Neuronal stem cell (in vitro differentiated cells): ENCODE data around the gene ZNF609.

ENCODE experiments used
- DNase-seq: peaks from one replicate; pipeline ENCODE4 v3.0.0-alpha.2; 2013; ENCODE audit warnings: low spot score
- H2AFZ ChIP-seq: one replicate; pipeline ENCODE4 v1.6.1; 2013; ENCODE audit warnings: mild to moderate bottlenecking, low read length, inconsistent platforms
- H2AK5ac ChIP-seq: 2 replicates; pipeline ENCODE4 v1.6.1; 2013; ENCODE audit warnings: low read depth, mild to moderate bottlenecking, inconsistent platforms, low read length, moderate library complexity, mixed read lengths
- H2BK120ac ChIP-seq: 2 replicates; pipeline ENCODE4 v1.6.1; 2013; ENCODE audit warnings: low read depth, mild to moderate bottlenecking, inconsistent platforms, low read length, moderate library complexity, mixed read lengths
- H2BK12ac ChIP-seq: one replicate; pipeline ENCODE4 v1.6.1; 2013; ENCODE audit warnings: low read length, inconsistent platforms
- H2BK15ac ChIP-seq: 2 replicates; pipeline ENCODE4 v1.6.1; 2013; ENCODE audit warnings: mild to moderate bottlenecking, low read length, inconsistent platforms, mixed read lengths
- H2BK5ac ChIP-seq: one replicate; pipeline ENCODE4 v1.6.1; 2013; ENCODE audit warnings: inconsistent platforms, mild to moderate bottlenecking, low read length, moderate library complexity
- H3K14ac ChIP-seq: one replicate; pipeline ENCODE4 v1.6.1; 2013; ENCODE audit warnings: low read length, inconsistent platforms
- H3K18ac ChIP-seq: 2 replicates; pipeline ENCODE4 v1.6.1; 2013; ENCODE audit warnings: low read length, inconsistent platforms
- H3K23ac ChIP-seq: 2 replicates; pipeline ENCODE4 v1.6.1; 2013; ENCODE audit warnings: low read depth, mild to moderate bottlenecking, mixed read lengths, low read length, inconsistent platforms; ENCODE audit not compliant: poor library complexity
- H3K27ac ChIP-seq: replicated peaks from 3 replicates; pipeline ENCODE4 v1.5.1; 2013; ENCODE audit warnings: low read length, inconsistent platforms
- H3K27me3 ChIP-seq, 3 experiments: 2 replicates each; pipeline ENCODE4 v1.6.1; 2013; ENCODE audit warnings: low read length in 3 of 3, mild to moderate bottlenecking in 2 of 3, inconsistent platforms in 1 of 3, low read depth in 1 of 3, mixed read lengths in 1 of 3, moderate library complexity in 1 of 3; ENCODE audit not compliant: control insufficient read depth in 3 of 3, insufficient read depth in 3 of 3
- H3K36me3 ChIP-seq, 2 donors: replicated peaks in 1 of 2; 2 replicates each; pipeline ENCODE4 v1.6.1; 2013; ENCODE audit warnings: low read length in 2 of 2; ENCODE audit not compliant: control insufficient read depth in 2 of 2, insufficient read depth in 2 of 2
- H3K4ac ChIP-seq: 2 replicates; pipeline ENCODE4 v1.6.1; 2013; ENCODE audit warnings: inconsistent platforms, mild to moderate bottlenecking, low read length, moderate library complexity
- H3K4me1 ChIP-seq, 2 donors: 1 replicate in 1 of 2; 2 replicates in 1 of 2; pipeline ENCODE4 v1.6.1; 2013; ENCODE audit warnings: low read length in 2 of 2, low read depth in 1 of 2; ENCODE audit not compliant: control insufficient read depth in 2 of 2, insufficient read depth in 1 of 2
- H3K4me2 ChIP-seq: one replicate; pipeline ENCODE4 v1.6.1; 2013; ENCODE audit warnings: mild to moderate bottlenecking, low read length, inconsistent platforms; ENCODE audit not compliant: insufficient read depth, poor library complexity, severe bottlenecking
- H3K4me3 ChIP-seq, 2 donors: 2 replicates each; pipeline ENCODE4 v1.5.1; 2013; ENCODE audit warnings: low read length in 2 of 2, mild to moderate bottlenecking in 2 of 2, inconsistent platforms in 1 of 2, moderate library complexity in 1 of 2
- H3K79me1 ChIP-seq: one replicate; pipeline ENCODE4 v1.6.1; 2013; ENCODE audit warnings: low read depth, mild to moderate bottlenecking, inconsistent platforms, low read length, moderate library complexity
- H3K9ac ChIP-seq: one replicate; pipeline ENCODE4 v1.6.1; 2013; ENCODE audit warnings: mild to moderate bottlenecking, low read depth, low read length, inconsistent platforms; ENCODE audit not compliant: poor library complexity
- H3K9me3 ChIP-seq, 2 donors: replicated peaks in 1 of 2; 2 replicates each; pipeline versions ENCODE3 to v1.6.1; 2013; ENCODE audit warnings: low read length in 2 of 2, mild to moderate bottlenecking in 2 of 2, inconsistent platforms in 1 of 2, low read depth in 1 of 2, mixed read lengths in 1 of 2, moderate library complexity in 1 of 2; ENCODE audit not compliant: control insufficient read depth in 2 of 2, insufficient read depth in 1 of 2
- H4K8ac ChIP-seq: one replicate; pipeline ENCODE4 v1.6.1; 2013; ENCODE audit warnings: low read depth, mild to moderate bottlenecking, inconsistent platforms, low read length, moderate library complexity
- H4K91ac ChIP-seq: one replicate; pipeline ENCODE4 v1.6.1; 2013; ENCODE audit warnings: low read length, low read depth, mild to moderate bottlenecking, inconsistent platforms; ENCODE audit not compliant: poor library complexity
- WGBS, 2 donors: extraction: QIAGEN DNeasy Blood & Tissue Kit; methylation state at CpG; one replicate each; pipeline ENCODE4 v1.1.7; 2013; ENCODE audit warnings: missing lambda C conversion rate in 2 of 2, mixed read lengths in 1 of 2; ENCODE audit not compliant: insufficient read length in 2 of 2, insufficient replicate concordance in 1 of 2; ENCODE audit errors: extremely low coverage in 2 of 2; 5-methylcytosine and 5-hydroxymethylcytosine counted together

Gene ZNF609

DNA sequence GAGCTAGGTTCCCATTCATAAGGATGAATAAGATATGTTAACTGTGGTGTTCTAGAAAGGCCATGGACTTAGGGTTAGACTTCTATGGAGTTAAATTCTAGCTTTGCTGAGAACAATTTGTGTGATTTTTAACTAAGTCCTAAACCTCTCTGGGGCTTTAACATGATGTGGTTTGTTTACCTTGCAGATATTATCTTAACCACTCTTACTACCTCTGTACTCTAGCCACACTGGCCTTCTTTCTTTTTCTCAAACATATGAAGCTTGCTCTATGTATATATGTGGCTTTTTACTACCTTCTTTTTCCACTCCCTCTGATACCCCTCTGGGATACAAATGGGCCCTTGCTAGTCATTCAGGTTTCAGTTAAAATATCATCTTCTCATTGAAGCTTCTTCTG is 108.4 kb downstream of the ZNF609 start:
- no peak overlapping the region for H3K4me3 ChIP-seq
- no peak overlapping the region for H3K23ac ChIP-seq
- H3K4me1 ChIP-seq, result peaks cover 1 to 5% of the 10 kb centered on the region in 2 donors
- H3K27me3 ChIP-seq, result no peaks in the 10 kb centered on the region
- H2AK5ac ChIP-seq, result no peak overlapping the region
- no peak overlapping the region for H3K14ac ChIP-seq
- no peak overlapping the region for H2BK5ac ChIP-seq
- H2BK15ac ChIP-seq, result no peak overlapping the region
- no peak overlapping the region for H3K27ac ChIP-seq
- no peak overlapping the region for H2BK120ac ChIP-seq
- no peak overlapping the region for H4K91ac ChIP-seq
- H3K4ac ChIP-seq, result no peak overlapping the region
- no peak overlapping the region for H3K9ac ChIP-seq
- no peak for DNase-seq
- no peak overlapping the region for H3K18ac ChIP-seq
- H3K36me3 ChIP-seq, result peaks cover 0 to 8% of the 10 kb centered on the region in 2 donors
- no peak overlapping the region for H3K4me2 ChIP-seq
- H2AFZ ChIP-seq, result no peak overlapping the region
- H3K9me3 ChIP-seq, result peaks cover 0 to 3% of the 10 kb centered on the region in 2 donors
- no peak overlapping the region for H4K8ac ChIP-seq
- H3K79me1 ChIP-seq, result peaks cover 2% of the 10 kb centered on the region
- no peak overlapping the region for H2BK12ac ChIP-seq

DNA sequence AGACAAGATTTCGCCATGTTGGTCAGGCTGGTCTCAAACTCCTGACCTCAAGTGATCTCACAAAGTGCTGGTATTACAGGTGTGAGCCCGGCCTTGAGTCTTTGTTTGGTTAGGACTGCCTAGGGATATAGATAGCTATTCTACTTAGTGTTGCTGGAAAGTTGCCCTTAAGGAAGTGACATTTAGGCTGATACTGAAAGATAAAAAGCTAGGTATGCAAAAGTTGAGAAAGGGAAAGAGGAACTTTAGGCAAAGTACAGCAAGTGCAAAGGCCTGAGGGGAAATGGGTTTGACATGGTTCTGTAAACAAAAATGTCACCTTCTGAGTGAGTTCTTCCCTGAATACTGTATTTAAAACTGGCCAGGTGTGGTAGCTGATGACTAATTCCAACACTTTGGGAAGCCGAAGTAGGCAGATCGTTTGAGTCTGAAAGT is 111.5 kb downstream of the ZNF609 start:
- Histone ChIP-seq H2BK5ac (no peak overlapping the region), H3K9ac (no peak overlapping the region), H2BK12ac (no peak overlapping the region), H2AK5ac (no peak overlapping the region), H3K23ac (no peak overlapping the region), H2AFZ (no peak overlapping the region), H3K18ac (no peak overlapping the region), H3K4ac (no peak overlapping the region), H3K9me3 (peaks cover 0 to 3% of the 10 kb centered on the region in 2 donors), H4K91ac (no peak overlapping the region), H4K8ac (no peak overlapping the region), H3K79me1 (no peaks in the 10 kb centered on the region), H3K27me3 (no peaks in the 10 kb centered on the region), H3K36me3 (peaks cover 0 to 5% of the 10 kb centered on the region in 2 donors), H3K14ac (no peak overlapping the region), H3K4me3 (no peak overlapping the region), H2BK120ac (no peak overlapping the region), H3K4me1 (peaks cover 3 to 9% of the 10 kb centered on the region in 2 donors), H3K27ac (no peak overlapping the region), H3K4me2 (no peak overlapping the region), H2BK15ac (no peak overlapping the region)
- DNase-seq, result no peak
- no CpG with 5 or more reads among the region's 4 CpGs for WGBS, 2 donors

DNA sequence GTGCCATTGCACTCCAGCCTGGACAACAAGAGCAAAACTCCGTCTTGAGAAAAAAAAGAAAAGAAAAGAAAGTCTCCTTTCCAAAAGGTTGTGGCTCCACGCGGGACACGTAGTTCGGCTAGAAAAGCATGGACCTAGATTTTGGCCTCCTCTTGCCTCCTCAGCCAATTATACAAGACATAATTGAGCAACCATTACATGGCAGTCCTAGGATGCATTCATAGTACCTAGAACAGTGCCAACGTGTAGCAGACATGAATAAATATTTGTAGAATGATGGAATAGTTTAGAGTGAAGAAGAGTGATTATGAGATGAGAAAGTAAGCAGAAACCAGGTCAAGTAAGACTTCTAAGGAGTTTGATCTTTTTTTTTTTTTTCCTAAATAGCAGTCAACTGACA is 112.5 kb downstream of the ZNF609 start:
- no peak overlapping the region for H2BK12ac ChIP-seq
- H2AFZ ChIP-seq, result no peak overlapping the region
- no peak overlapping the region for H4K8ac ChIP-seq
- no peak overlapping the region for H3K9ac ChIP-seq
- H2BK15ac ChIP-seq, result no peak overlapping the region
- peaks cover 3 to 8% of the 10 kb centered on the region in 2 donors for H3K4me1 ChIP-seq
- no peak overlapping the region for H3K4me2 ChIP-seq
- no peak overlapping the region for H3K23ac ChIP-seq
- H3K9me3 ChIP-seq, result peaks cover 0 to 3% of the 10 kb centered on the region in 2 donors
- H2BK5ac ChIP-seq, result no peak overlapping the region
- no peak overlapping the region for H3K18ac ChIP-seq
- DNase-seq, result no peak
- H2AK5ac ChIP-seq, result no peak overlapping the region
- H3K4me3 ChIP-seq, result no peak overlapping the region
- no peak overlapping the region for H2BK120ac ChIP-seq
- H3K79me1 ChIP-seq, result peaks cover 2% of the 10 kb centered on the region
- H3K4ac ChIP-seq, result no peak overlapping the region
- H3K36me3 ChIP-seq, result peaks cover 0 to 5% of the 10 kb centered on the region in 2 donors
- H3K27ac ChIP-seq, result no peak overlapping the region
- no peak overlapping the region for H3K14ac ChIP-seq
- H3K27me3 ChIP-seq, result no peaks in the 10 kb centered on the region
- WGBS, 2 donors, result no CpG with 5 or more reads among the region's 6 CpGs
- no peak overlapping the region for H4K91ac ChIP-seq

DNA sequence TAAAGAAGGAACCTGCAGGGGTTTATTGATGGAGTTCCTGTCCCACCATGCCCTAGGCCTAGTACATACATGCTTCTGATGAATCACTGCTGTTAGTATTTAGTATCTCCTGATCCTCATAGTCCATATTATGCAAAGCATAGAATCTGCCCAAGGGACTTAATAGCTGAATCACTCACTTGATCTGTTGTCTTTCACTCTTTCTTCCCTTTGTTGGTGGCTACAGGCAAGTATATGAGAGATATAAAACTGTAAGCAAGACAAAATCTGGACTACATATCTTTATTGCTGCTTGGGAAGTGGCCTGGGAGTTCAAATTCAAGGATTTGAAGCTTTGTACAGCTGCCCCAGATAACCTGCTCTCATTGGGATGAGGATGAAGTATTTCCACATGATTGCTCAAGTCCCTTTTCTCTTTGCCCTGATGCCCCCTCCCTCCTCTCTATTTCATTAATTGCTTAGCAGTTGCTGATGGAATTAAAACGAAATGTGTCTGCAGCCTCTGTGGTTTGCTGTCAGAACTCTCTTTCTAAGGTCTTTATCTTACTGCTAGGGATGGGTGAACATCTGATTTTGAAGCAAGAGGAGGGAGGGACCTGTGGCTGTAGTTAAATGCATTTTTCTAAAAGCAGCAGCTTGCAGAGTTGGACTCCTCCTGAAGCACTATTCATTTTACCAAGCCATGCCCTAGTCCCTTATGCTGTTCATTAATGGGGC is 114.1 kb downstream of the ZNF609 start:
- no peak for DNase-seq
- no peak overlapping the region for H3K14ac ChIP-seq
- H2BK5ac ChIP-seq, result no peak overlapping the region

More for the DNA sequence above, 114.1 kb downstream of the ZNF609 start:
- Histone ChIP-seq H3K27me3 (no peaks in the 10 kb centered on the region), H3K4me2 (no peak overlapping the region), H3K27ac (no peak overlapping the region), H3K4me3 (no peak overlapping the region), H2BK12ac (no peak overlapping the region), H3K4ac (no peak overlapping the region), H4K8ac (no peak overlapping the region), H2AFZ (no peak overlapping the region), H3K36me3 (peaks cover 0 to 5% of the 10 kb centered on the region in 2 donors), H4K91ac (no peak overlapping the region), H3K4me1 (peaks cover 3 to 8% of the 10 kb centered on the region in 2 donors), H2AK5ac (no peak overlapping the region), H3K18ac (no peak overlapping the region), H3K9me3 (peaks cover 0 to 9% of the 10 kb centered on the region in 2 donors), H3K9ac (no peak overlapping the region), H3K23ac (no peak overlapping the region), H2BK15ac (no peak overlapping the region), H3K79me1 (peaks cover 2% of the 10 kb centered on the region), H2BK120ac (no peak overlapping the region)
- WGBS, 2 donors, result no CpG with 5 or more reads among the region's 1 CpG
